Glomerular endothelial cell (primary cell): ENCODE results near the gene PLS1. TPM values are rescaled to one million over a fixed set of nuclear protein-coding genes. Genes with fewer than 3 reads are reported as not detected.
"Not testable (repeated sequence)": the region's sequence is repeated elsewhere in the genome, so short reads cannot be mapped to it uniquely, and the experiment has no call there.

Experiments
- DNase-seq: peaks from one replicate; pipeline ENCODE4 v3.0.0-alpha.2; 2011; ENCODE audit warnings: low read depth, low spot score; ENCODE audit errors: extremely low read depth
- total RNA-seq: library from RNA; depleted of rRNA; stranded (reverse); fragments of >200 nt; gene quantifications from 2 replicates; pipeline ENCODE4 v1.2.3, GENCODE V29; 2015

PLS1 gene, protein sequence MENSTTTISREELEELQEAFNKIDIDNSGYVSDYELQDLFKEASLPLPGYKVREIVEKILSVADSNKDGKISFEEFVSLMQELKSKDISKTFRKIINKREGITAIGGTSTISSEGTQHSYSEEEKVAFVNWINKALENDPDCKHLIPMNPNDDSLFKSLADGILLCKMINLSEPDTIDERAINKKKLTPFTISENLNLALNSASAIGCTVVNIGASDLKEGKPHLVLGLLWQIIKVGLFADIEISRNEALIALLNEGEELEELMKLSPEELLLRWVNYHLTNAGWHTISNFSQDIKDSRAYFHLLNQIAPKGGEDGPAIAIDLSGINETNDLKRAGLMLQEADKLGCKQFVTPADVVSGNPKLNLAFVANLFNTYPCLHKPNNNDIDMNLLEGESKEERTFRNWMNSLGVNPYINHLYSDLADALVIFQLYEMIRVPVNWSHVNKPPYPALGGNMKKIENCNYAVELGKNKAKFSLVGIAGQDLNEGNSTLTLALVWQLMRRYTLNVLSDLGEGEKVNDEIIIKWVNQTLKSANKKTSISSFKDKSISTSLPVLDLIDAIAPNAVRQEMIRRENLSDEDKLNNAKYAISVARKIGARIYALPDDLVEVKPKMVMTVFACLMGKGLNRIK
- 0.82 and 2.9 TPM in 2 replicates for total RNA-seq

DNA sequence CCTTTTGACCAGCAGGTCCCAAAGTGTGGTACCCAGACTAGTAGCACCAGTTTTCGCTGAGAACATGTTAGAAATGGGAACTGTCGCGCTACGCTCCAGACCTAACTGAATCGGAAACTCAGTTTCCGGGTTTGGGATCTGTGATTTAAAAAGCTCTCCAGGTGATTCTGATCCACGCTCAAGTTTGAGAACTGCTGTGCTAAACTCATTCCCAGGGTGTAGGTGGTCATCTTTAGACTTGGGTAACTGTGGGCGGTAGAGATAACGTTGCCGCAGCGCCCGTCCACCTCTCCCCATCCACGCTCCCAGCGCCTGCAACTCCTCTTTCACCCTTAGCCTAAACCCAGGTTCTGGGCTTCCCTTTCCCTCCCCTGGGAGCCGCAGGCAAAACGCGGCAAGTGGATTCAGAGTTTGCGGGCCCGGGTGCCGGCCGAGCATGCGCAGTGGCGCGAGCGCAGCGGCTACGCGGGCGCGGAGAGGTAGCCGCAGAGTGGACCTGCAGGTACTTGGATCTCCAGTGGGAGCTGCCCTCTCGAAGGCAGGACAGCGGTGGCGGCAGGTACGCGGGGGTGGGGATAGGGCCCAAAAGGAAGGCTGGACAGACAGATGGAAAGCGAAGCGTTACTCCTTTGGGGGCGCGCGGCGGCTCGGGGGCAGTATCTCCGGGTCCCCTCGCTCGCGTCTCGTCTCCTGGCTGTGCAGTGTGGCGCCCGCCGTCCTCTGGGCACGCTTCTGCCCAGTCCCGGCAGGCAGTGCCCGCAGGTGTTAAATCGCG is at the start of gene PLS1:
TSS of gene PLS1 (plus strand) at position 443 of the 775 bp plus-strand sequence. CDS start 67,845 bp downstream, outside the sequence.
- no peak for DNase-seq

DNA sequence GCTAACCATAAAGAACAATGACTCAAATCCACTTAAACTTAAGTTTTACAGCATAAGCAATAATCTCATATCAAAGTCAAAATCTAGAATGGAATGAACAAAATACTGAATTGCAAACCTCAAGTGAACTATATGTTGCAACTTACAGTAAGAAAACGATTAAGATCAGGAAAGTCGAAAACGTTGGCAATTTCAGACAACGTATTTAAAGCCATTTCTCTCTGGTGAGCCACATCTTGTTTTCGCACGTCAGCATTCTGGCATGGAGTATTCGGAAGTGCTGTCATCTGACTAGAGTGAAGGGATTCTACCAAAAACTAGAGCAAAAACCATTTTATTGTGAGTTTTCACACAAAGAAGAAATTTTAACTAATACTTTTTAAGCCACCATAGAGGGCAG is 46.2 kb upstream of the PLS1 start:
- no peak for DNase-seq

DNA sequence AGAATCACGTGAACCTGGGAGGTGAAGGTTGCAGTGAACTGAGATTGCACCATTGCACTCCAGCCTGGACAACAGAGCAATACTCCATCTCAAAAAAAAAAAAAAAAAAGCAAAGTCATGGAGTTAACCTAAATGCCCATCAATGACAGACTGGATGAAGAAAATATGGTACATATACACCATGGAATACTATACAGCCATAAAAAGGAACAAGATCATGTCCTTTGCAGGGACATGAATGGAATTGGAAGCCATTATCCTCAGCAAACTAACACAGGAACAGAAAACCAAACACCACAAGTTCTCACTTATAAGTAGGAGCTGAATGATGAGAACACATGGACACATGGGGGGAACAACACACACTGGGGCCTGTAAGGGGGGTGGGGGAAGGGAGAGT is 43.6 kb upstream of the PLS1 start:
- not testable (repeated sequence) for DNase-seq

DNA sequence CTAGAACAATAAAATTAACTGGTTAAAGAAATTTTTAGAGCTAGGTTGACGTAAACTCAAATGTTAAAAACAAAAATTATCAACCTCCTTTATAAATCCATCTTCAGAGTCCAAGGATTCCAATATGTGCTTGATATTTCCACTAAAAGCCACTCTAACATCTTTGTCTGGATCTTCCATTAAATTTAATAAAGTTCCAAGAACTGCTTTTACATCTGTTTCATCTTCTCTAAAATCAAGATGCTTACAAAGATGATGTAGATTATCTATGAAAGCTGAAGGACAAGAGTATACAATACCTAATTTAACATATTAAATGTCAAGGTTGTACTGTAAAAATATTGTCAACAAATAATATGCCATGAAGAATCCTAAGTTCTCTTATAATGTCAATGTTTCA is 42.5 kb upstream of the PLS1 start:
- no peak for DNase-seq

DNA sequence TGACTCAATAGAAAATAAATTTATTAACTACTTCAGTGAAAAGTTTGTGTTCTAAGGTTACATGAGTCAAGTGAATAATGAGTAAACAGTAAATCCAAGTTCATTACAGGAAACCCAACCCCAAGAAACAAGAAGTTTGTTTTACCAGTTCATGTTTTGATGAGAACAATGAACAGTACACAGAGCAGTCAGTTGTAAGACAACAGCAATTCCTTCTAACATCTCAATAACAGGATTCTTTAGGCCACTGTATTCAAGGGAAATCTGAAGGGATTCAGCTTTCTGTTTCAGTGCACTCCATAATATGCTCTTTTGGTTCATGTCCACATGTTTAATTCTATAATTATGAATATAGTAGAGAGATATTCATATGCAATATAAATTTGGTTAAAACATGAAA is 36.1 kb upstream of the PLS1 start:
- no peak for DNase-seq

GRCh38 chr3:142563496-142563997 is 32.6 kb upstream of the PLS1 start:
- DNase-seq = no peak

DNA sequence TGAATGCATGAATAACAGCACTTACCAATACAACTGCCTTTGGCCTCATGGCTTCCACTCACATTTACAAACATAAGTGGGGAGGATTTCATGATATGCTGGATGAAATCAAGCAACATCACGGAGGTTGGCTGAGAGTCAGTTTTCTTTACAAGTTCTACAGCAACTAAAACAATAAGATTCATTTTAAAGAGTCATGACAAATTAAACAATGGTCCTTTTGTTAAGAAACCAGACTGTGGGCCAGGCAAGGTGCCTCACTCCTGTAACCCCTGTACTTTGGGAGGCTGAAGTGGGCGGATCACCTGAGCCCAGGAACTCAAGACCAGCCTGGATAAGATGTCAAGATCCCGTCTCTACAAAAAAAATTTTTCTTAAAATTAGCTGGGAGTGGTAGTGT is 30.1 kb upstream of the PLS1 start:
- DNase-seq = no peak

DNA sequence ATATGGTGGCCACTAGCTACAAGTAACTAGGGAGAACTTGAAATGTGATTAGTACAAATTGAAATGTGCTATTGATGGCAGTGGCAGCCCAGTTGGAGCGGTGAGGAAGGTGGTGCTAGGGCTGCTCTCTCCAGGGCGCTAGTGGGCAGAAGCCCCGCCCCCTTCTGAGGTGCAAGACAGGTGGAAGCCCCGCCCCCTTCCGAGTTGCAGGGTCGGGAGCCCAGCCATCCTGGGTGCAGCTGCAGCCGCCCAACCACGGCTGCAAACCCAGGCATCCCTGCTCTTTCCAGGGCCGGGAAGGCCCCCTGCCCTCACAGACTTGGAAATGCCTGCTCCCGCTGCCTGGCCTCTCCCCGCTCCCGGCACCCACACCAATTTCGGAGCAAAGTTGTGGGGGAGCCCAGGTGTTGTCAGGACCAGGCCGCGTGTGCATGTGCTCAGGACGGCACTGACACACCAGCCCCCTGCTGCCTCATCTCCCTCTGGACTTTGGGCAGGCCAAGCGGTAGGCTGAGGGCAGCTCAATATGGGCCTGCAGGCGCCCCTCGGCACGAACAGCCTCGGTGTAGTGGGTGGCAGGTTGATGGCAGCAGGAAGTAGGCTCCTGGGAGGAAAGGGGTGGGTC is 27.7 kb upstream of the PLS1 start:
- DNase-seq = no peak

- not testable (repeated sequence) for DNase-seq
Observed at GRCh38 chr3:142569422-142569821, 26.8 kb upstream of the PLS1 start.

DNA sequence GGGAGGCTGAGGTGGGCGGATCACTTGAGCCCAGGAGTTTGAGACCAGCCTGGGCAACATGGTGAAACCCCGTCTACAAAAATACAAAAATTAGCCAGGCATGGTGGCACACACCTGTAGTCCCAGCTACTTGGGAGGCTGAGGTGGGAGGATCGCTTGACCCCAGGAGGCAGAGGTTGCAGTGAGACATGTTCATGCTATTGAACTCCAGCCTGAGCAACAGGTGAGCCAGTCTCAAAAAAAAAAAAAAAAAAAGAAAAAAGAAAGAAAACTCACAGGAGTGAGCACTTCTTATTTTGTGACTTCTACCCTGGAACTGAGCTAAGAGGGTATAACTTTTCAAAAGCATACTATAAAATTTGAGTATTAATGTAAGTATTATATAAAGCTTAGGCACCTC is 22.0 kb upstream of the PLS1 start:
- not testable (repeated sequence) for DNase-seq

DNA sequence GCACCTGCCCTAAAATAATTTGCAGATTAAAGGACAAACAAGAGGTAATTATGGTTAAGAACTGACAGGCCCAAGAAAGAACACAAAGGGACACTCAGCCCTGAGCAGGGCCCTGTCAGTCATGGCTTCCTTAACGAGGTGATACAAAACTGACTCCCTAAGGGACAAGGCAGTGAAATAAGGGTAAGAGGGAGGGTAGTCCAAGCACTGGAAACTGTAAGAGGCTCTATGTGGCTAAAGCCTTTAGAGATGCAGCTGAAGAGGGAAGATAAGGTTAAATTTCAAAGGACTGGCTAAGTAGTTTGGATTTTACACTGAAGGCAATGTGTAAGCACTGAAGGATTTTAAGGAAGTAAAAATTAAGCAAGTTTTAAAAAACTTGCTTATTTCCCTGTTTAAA is 21.5 kb upstream of the PLS1 start:
- DNase-seq = no peak

DNA sequence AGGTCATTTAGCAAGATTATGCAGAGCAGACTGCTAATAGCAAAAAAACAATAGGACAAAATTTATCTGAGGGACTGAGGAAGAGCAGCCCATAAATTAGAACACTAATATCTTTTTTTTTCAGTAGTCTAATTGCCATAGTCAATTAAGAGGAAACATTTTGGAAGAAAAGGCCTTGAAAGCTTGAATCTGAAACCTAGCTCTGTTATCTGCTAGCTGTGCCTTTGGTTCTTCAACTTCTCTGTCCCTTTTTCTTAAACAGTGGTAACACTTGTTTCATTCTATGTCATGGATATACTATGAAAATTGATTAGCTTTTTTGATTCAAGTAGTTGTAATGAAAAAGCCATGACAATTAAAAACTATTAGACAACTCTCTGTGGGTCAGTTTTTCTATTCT is 19.4 kb upstream of the PLS1 start:
- DNase-seq = no peak

GRCh38 chr3:142577696-142578328 is 18.4 kb upstream of the PLS1 start:
- no peak for DNase-seq

- no peak for DNase-seq
Observed at GRCh38 chr3:142578329-142579223, 17.6 kb upstream of the PLS1 start, which contains the start of gene ATR. ATR (minus strand) TSS chr3:142578733; CDS start chr3:142578704, 29 bp downstream.

- DNase-seq = no peak
Observed at GRCh38 chr3:142580061-142580423, 16.2 kb upstream of the PLS1 start.

DNA sequence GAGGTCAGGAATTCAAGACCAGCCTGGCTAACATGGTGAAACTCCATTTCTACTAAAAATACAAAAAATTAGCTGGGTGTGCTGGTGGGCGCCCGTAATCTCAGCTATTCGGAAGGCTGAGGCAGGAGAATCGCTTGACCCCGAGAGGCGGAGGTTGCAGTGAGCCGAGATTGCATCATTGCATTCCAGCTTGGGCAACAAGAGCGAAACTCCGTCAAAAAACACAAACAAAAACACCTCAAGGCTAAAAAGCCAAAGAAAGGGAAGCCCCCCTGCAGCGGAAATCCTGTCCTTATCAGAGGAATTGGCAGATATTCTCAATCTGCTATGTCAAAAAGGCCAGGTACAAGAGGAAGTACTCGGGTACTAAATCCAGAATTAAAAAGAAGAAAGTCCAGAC is 15.1 kb upstream of the PLS1 start:
- DNase-seq = not testable (repeated sequence)

GRCh38 chr3:142586803-142587406 is 9.3 kb upstream of the PLS1 start:
- DNase-seq = no peak

DNA sequence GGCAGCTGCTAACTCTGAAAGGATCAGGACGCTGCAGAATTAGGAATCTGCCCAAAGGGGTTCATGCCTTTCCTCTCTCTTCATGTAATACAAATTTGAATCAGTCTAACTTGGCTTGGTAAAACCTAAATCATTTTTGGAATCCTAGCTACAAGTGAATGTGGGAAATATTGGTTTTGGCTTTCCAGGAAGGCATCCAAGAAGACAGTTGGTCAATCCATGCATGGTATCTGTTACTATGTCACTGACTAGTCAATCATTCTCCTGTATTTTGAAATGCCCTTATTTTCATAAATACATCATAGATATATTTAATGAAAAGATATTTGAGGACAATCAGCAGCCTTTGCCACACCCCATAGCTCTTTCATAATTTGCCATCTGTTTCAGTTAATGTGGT is 7.5 kb upstream of the PLS1 start:
- no peak for DNase-seq

DNA sequence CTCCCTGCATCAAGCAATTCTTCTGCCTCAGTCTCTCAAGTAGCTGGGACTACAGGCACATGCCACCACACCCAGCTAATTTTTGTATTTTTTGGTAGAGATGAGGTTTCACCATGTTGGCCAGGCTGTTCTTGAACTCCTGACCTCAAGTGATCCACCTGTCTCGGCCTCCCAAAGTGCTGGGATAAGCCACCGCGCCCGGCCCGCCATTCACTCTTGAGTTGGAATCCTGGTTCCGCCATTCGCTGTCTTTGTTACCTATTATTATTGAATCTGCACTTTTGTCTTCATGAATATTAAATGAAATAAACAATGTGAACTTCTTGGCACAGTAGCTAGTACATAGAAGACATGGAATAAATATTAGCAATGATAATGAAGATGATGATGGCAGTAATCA is 3.9 kb upstream of the PLS1 start:
- not testable (repeated sequence) for DNase-seq
